Measurements from ENCODE around the gene KRTAP19-6.

GRCh38 chr21:30590297-30590696, 48.6 kb upstream of the KRTAP19-6 start, which contains the start of gene KRTAP22-2:
- no peak for TF ChIP-seq CTCF (IDR thresholded peaks at IDR 0.05 in 2 of 3, conservative IDR thresholded peaks at IDR 0.05 in 1 of 3; ENCODE audit: control insufficient read depth in 2 of 3, extremely low read depth in 1 of 3, insufficient read depth in 1 of 3, low read depth in 3 of 3, low read length in 3 of 3)
- TF ChIP-seq CEBPB (IDR thresholded peaks at IDR 0.05; ENCODE audit: borderline replicate concordance in 1 of 2, low read depth in 2 of 2, low read length in 2 of 2): no peak
- TF ChIP-seq, protein P1, sequence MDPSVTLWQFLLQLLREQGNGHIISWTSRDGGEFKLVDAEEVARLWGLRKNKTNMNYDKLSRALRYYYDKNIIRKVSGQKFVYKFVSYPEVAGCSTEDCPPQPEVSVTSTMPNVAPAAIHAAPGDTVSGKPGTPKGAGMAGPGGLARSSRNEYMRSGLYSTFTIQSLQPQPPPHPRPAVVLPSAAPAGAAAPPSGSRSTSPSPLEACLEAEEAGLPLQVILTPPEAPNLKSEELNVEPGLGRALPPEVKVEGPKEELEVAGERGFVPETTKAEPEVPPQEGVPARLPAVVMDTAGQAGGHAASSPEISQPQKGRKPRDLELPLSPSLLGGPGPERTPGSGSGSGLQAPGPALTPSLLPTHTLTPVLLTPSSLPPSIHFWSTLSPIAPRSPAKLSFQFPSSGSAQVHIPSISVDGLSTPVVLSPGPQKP (IDR thresholded peaks at IDR 0.05; ENCODE audit: low read depth, low read length): no peak
- TF ChIP-seq SUPT20H (IDR thresholded peaks at IDR 0.05; ENCODE audit: borderline replicate concordance, control insufficient read depth, low read depth, low read length): no peak

Measured in GM12878 (cell line).